B cell (primary cell): Measurements from ENCODE around the gene MFAP2. TPM values are rescaled to one million over a fixed set of nuclear protein-coding genes. Genes with fewer than 3 reads are reported as not detected.

Experiments used
- ATAC-seq: fragments of 200-7000 bp; cut with Tn5 transposase; one replicate; pipeline ENCODE4 v1.10.0; 2021; ENCODE audit warnings: low read depth, mild to moderate bottlenecking, moderate number of reproducible peaks, moderate library complexity
- CTCF ChIA-PET: fragments of 350-600 bp; sonication (Branson Sonifier 250); formaldehyde crosslinking; loops from one replicate; lab custom pipeline; 2021; ENCODE audit warnings: antibody characterized with exemption, inconsistent platforms; lab: Charles Lee
- POLR2A ChIA-PET: fragments of 350-600 bp; sonication (Branson Sonifier 250); formaldehyde crosslinking; loops from one replicate; lab custom pipeline; 2021; ENCODE audit warnings: antibody characterized with exemption; lab: Charles Lee
- DNase-seq: peaks from one replicate; pipeline ENCODE4 v3.0.0; 2013
- H2AFZ ChIP-seq: 2 replicates; pipeline ENCODE4 v1.6.1; 2012; ENCODE audit warnings: mild to moderate bottlenecking, low read depth, low read length; ENCODE audit not compliant: insufficient read depth, poor library complexity, severe bottlenecking
- H3K27ac ChIP-seq, 2 donors: 1 replicate in 1 of 2; 2 replicates in 1 of 2; pipeline ENCODE4 v1.5.1; 2012 to 2013; ENCODE audit warnings: low read length in 2 of 2, mild to moderate bottlenecking in 2 of 2, moderate library complexity in 1 of 2
- H3K27me3 ChIP-seq, 4 experiments: fragments of 200-600 bp in 1 of 4; sonication (generic) in 1 of 4; replicated peaks in 1 of 4; 1 replicate in 2 of 4; 2 replicates in 2 of 4; pipeline versions ENCODE4 v1.6.1 to v1.7.0; 2013 to 2016; ENCODE audit warnings: low read length in 3 of 4, mild to moderate bottlenecking in 2 of 4, mixed read lengths in 1 of 4, moderate library complexity in 1 of 4; ENCODE audit not compliant: insufficient read depth in 4 of 4, control insufficient read depth in 3 of 4; ENCODE audit errors: control extremely low read depth in 1 of 4
- H3K36me3 ChIP-seq, 2 experiments: replicated peaks in 1 of 2; 1 replicate in 1 of 2; 2 replicates in 1 of 2; pipeline versions ENCODE4 v1.6.1 to v1.7.1; 2013; ENCODE audit warnings: low read length in 1 of 2; ENCODE audit not compliant: insufficient read depth in 2 of 2, control insufficient read depth in 1 of 2; ENCODE audit errors: control extremely low read depth in 1 of 2, extremely low read depth in 1 of 2
- H3K4me1 ChIP-seq, 2 donors: fragments of 200-600 bp in 1 of 2; sonication (generic) in 1 of 2; 1 replicate in 1 of 2; 2 replicates in 1 of 2; pipeline versions ENCODE4 v1.5.1 to v1.6.1; 2013 to 2017; ENCODE audit warnings: low read length in 2 of 2; ENCODE audit not compliant: control insufficient read depth in 2 of 2, insufficient read depth in 2 of 2
- H3K4me2 ChIP-seq: replicated peaks from 2 replicates; pipeline ENCODE3; 2012; ENCODE audit warnings: mild to moderate bottlenecking, low read depth, low read length; ENCODE audit not compliant: poor library complexity, severe bottlenecking
- H3K4me3 ChIP-seq, 5 experiments: fragments of 200-600 bp in 1 of 5; sonication (generic) in 1 of 5; 1 replicate in 3 of 5; 2 replicates in 2 of 5; pipeline versions ENCODE4 v1.5.1 to v1.7.0; 2011 to 2016; ENCODE audit warnings: low read length in 4 of 5, mild to moderate bottlenecking in 4 of 5, low read depth in 2 of 5, control low read depth in 1 of 5, moderate library complexity in 1 of 5; ENCODE audit not compliant: insufficient read depth in 1 of 5; ENCODE audit errors: control extremely low read depth in 1 of 5, extremely low read depth in 1 of 5
- H3K79me2 ChIP-seq: fragments of 200-600 bp; sonication (generic); one replicate; pipeline ENCODE4 v1.6.0; 2016; ENCODE audit warnings: low read length; ENCODE audit not compliant: control insufficient read depth, insufficient read depth
- H3K9ac ChIP-seq: fragments of 200-600 bp; sonication (generic); 2 replicates; pipeline ENCODE4 v1.6.1; 2017; ENCODE audit warnings: mild to moderate bottlenecking, low read length, moderate library complexity
- H3K9me3 ChIP-seq, 3 donors: one replicate each; pipeline versions ENCODE4 v1.6.1 to v1.7.1; 2013; ENCODE audit warnings: low read length in 2 of 3; ENCODE audit not compliant: control insufficient read depth in 2 of 3, insufficient read depth in 1 of 3; ENCODE audit errors: control extremely low read depth in 1 of 3
- H4K20me1 ChIP-seq: 2 replicates; pipeline ENCODE4 v1.6.0; 2012; ENCODE audit warnings: mild to moderate bottlenecking, low read length; ENCODE audit not compliant: insufficient read depth, control insufficient read depth, poor library complexity, severe bottlenecking
- H3K27ac Mint-ChIP-seq: one replicate; pipeline ENCODE4 v1.8.0; 2021; ENCODE audit warnings: mixed read lengths
- H3K27me3 Mint-ChIP-seq: one replicate; pipeline ENCODE4 v1.8.0; 2021; ENCODE audit warnings: mixed read lengths
- H3K4me1 Mint-ChIP-seq: one replicate; pipeline ENCODE4 v1.8.0; 2021; ENCODE audit warnings: mixed read lengths
- H3K4me3 Mint-ChIP-seq: one replicate; pipeline ENCODE4 v1.8.0; 2021; ENCODE audit warnings: mixed read lengths
- H3K9me3 Mint-ChIP-seq: one replicate; pipeline ENCODE4 v1.8.0; 2022; ENCODE audit warnings: mixed read lengths; ENCODE audit not compliant: insufficient read depth
- CTCF ChIP-seq: fragments of 200-600 bp; IDR thresholded peaks from one replicate; pipeline ENCODE4 v1.8.0; 2022; ENCODE audit warnings: antibody characterized with exemption, mild to moderate bottlenecking
- EZH2 ChIP-seq: IDR thresholded peaks from 2 replicates; pipeline ENCODE4 v1.6.1; 2012; ENCODE audit warnings: borderline replicate concordance, low read depth, mild to moderate bottlenecking, moderate library complexity, low read length; ENCODE audit not compliant: insufficient read depth, poor library complexity, severe bottlenecking
- WGBS: methylation state at CpG from one replicate; pipeline ENCODE4 v1.1.5; 2013; ENCODE audit warnings: missing lambda C conversion rate; ENCODE audit not compliant: insufficient coverage; 5-methylcytosine and 5-hydroxymethylcytosine counted together
- intact Hi-C: fragments of 100-400 bp; cut with micrococcal nuclease; formaldehyde crosslinking; loops from one replicate; pipeline ENCODE4 v1.10.0; 2022
- polyA plus RNA-seq: library from polyadenylated mRNA; depleted of rRNA; stranded (reverse); fragments of >200 nt; gene quantifications from 2 replicates; pipeline ENCODE4 v1.2.3, GENCODE V29; 2012
- total RNA-seq, 2 donors: library from RNA; stranded (reverse); fragments of 120-200 nt in 1 of 2; gene quantifications; 1 replicate in 1 of 2; 2 replicates in 1 of 2; pipeline versions ENCODE4 v1.2.3 to v1.2.4, GENCODE V29; 2013 to 2022

MFAP2 gene
- total and polyA plus RNA-seq, 2 donors (not counting 1 experiment from before 2014, with no cell fraction given): not detected

GRCh38 chr1:16996845-16997244 is 16.4 kb upstream of the MFAP2 start:
- Histone ChIP-seq H3K4me3 (no peak overlapping the region), H4K20me1 (no peaks in the 10 kb centered on the region), H3K27me3 (no peaks in the 10 kb centered on the region), H3K4me1 (no peaks in the 10 kb centered on the region), H2AFZ (no peak overlapping the region), H3K36me3 (peaks cover 6 to 21% of the 10 kb centered on the region in 2 experiments), H3K4me2 (no peak overlapping the region), H3K9ac (no peak overlapping the region), H3K79me2 (no peaks in the 10 kb centered on the region), H3K27ac (no peak overlapping the region), H3K9me3 (no peaks in the 10 kb centered on the region)
- H3K27me3 Mint-ChIP-seq: no peaks in the 10 kb centered on the region
- no peaks in the 10 kb centered on the region for H3K9me3 Mint-ChIP-seq
- no peak overlapping the region for H3K4me3 Mint-ChIP-seq
- ChIA-PET CTCF (no interaction called here), POLR2A (no interaction called here)
- no peak for TF ChIP-seq EZH2
- TF ChIP-seq CTCF: no peak
- H3K4me1 Mint-ChIP-seq: no peaks in the 10 kb centered on the region
- 96% methylated on average over 14 of the region's 14 CpGs for WGBS
- no peak for DNase-seq
- intact Hi-C loops: no loop called here
- ATAC-seq: no peak
- H3K27ac Mint-ChIP-seq: no peak overlapping the region

GRCh38 chr1:16993521-16994038 is 13.2 kb upstream of the MFAP2 start:
- 97% methylated on average over 13 of the region's 15 CpGs for WGBS
- H3K9me3 ChIP-seq: no peaks in the 10 kb centered on the region
- no peak overlapping the region for H3K4me3 ChIP-seq
- no peak overlapping the region for H3K27ac Mint-ChIP-seq
- ChIA-PET CTCF (no interaction called here), POLR2A (no interaction called here)
- intact Hi-C loops: no loop called here
- DNase-seq: no peak
- H3K4me1 Mint-ChIP-seq: no peaks in the 10 kb centered on the region
- no peak overlapping the region for H3K4me2 ChIP-seq
- TF ChIP-seq EZH2 (no peak), CTCF (no peak)
- no peak overlapping the region for H3K9ac ChIP-seq
- no peaks in the 10 kb centered on the region for H3K4me1 ChIP-seq
- H3K27me3 Mint-ChIP-seq: no peaks in the 10 kb centered on the region
- peaks cover 3 to 30% of the 10 kb centered on the region in 2 experiments for H3K36me3 ChIP-seq
- no peaks in the 10 kb centered on the region for H4K20me1 ChIP-seq
- H3K4me3 Mint-ChIP-seq: no peak overlapping the region
- no peaks in the 10 kb centered on the region for H3K79me2 ChIP-seq
- H3K27ac ChIP-seq: no peak overlapping the region
- no peak overlapping the region for H2AFZ ChIP-seq
- no peaks in the 10 kb centered on the region for H3K27me3 ChIP-seq
- no peaks in the 10 kb centered on the region for H3K9me3 Mint-ChIP-seq
- no peak for ATAC-seq
